WTC11 (cell line): ENCODE data around the gene PSMD6. TPM values are rescaled to one million over a fixed set of nuclear protein-coding genes. Genes with fewer than 3 reads are reported as not detected.

Source experiments
- ATAC-seq: fragments of 200-7000 bp; cut with Tn5 transposase; 2 replicates; pipeline ENCODE4 v1.10.0; 2021; ENCODE audit warnings: mild to moderate bottlenecking, moderate library complexity
- CTCF ChIA-PET: fragments of 300-600 bp; sonication (Branson Sonifier 250); formaldehyde crosslinking; loops from one replicate; lab custom pipeline; 2021; ENCODE audit warnings: antibody characterized with exemption; lab: Charles Lee
- POLR2A ChIA-PET: fragments of 350-600 bp; sonication (Branson Sonifier 250); formaldehyde crosslinking; loops from one replicate; lab custom pipeline; 2021; ENCODE audit warnings: antibody characterized with exemption; lab: Charles Lee
- DNase-seq: peaks from one replicate; pipeline ENCODE4 v3.0.0; 2021; ENCODE audit warnings: low spot score
- H3K27ac Mint-ChIP-seq: 2 replicates; pipeline ENCODE4 v1.8.0; 2021; ENCODE audit warnings: mixed read lengths
- H3K27me3 Mint-ChIP-seq: 2 replicates; pipeline ENCODE4 v1.8.0; 2021; ENCODE audit warnings: low read depth, mild to moderate bottlenecking, moderate library complexity, mixed read lengths
- H3K36me3 Mint-ChIP-seq: 2 replicates; pipeline ENCODE4 v1.8.0; 2021; ENCODE audit warnings: mixed read lengths
- H3K4me1 Mint-ChIP-seq: 2 replicates; pipeline ENCODE4 v1.8.0; 2022; ENCODE audit warnings: mixed read lengths
- H3K4me3 Mint-ChIP-seq: 2 replicates; pipeline ENCODE4 v1.8.0; 2021; ENCODE audit warnings: mild to moderate bottlenecking, moderate library complexity, mixed read lengths
- H3K9me3 Mint-ChIP-seq: 2 replicates; pipeline ENCODE4 v1.8.0; 2021; ENCODE audit warnings: mixed read lengths
- ATF1 ChIP-seq: sonication (generic); formaldehyde crosslinking; IDR thresholded peaks from 2 replicates; pipeline ENCODE4 v1.8.1; 2023; ENCODE audit warnings: mild to moderate bottlenecking, moderate library complexity, missing genetic modification reagents
- E2F4 ChIP-seq: sonication (generic); formaldehyde crosslinking; IDR thresholded peaks from 2 replicates; pipeline ENCODE4 v1.8.1; 2022; ENCODE audit warnings: low read depth, mild to moderate bottlenecking, moderate library complexity, missing genetic modification reagents, borderline replicate concordance
- ESRRA ChIP-seq: sonication (generic); formaldehyde crosslinking; IDR thresholded peaks from 2 replicates; pipeline ENCODE4 v1.8.1; 2022; ENCODE audit warnings: mild to moderate bottlenecking, missing genetic modification reagents, borderline replicate concordance
- ETV6 ChIP-seq: sonication (generic); formaldehyde crosslinking; IDR thresholded peaks from 2 replicates; pipeline ENCODE4 v1.8.1; 2022; ENCODE audit warnings: mild to moderate bottlenecking, missing genetic modification reagents
- FOXK1 ChIP-seq: sonication (generic); formaldehyde crosslinking; IDR thresholded peaks from 2 replicates; pipeline ENCODE4 v1.8.0; 2022; ENCODE audit warnings: mild to moderate bottlenecking, moderate library complexity, missing genetic modification reagents
- GABPB1 ChIP-seq: sonication (generic); formaldehyde crosslinking; IDR thresholded peaks from 2 replicates; pipeline ENCODE4 v1.8.1; 2023; ENCODE audit warnings: mild to moderate bottlenecking, missing genetic modification reagents
- HMGA2 ChIP-seq: fragments of 250-450 bp; sonication (Bioruptor Pico); IDR thresholded peaks from 2 replicates; pipeline ENCODE4 v1.4.0; 2021; ENCODE audit warnings: mild to moderate bottlenecking, moderate library complexity
- JAZF1 ChIP-seq: fragments of 250-450 bp; sonication (Bioruptor Pico); IDR thresholded peaks from 2 replicates; pipeline ENCODE4 v1.9.0; 2021; ENCODE audit warnings: moderate library complexity, mild to moderate bottlenecking, inconsistent platforms
- NFATC4 ChIP-seq: fragments of 250-450 bp; sonication (Bioruptor Pico); IDR thresholded peaks from 2 replicates; pipeline ENCODE4 v1.9.0; 2021; ENCODE audit warnings: mild to moderate bottlenecking
- PRRX2 ChIP-seq: fragments of 250-450 bp; sonication (Bioruptor Pico); IDR thresholded peaks from 2 replicates; pipeline ENCODE4 v1.8.0; 2021; ENCODE audit warnings: mild to moderate bottlenecking
- SOX15 ChIP-seq: fragments of 250-450 bp; sonication (Bioruptor Pico); IDR thresholded peaks from 2 replicates; pipeline ENCODE4 v1.9.0; 2021; ENCODE audit warnings: mild to moderate bottlenecking
- SP1 ChIP-seq: sonication (generic); formaldehyde crosslinking; conservative IDR thresholded peaks from 2 replicates; pipeline ENCODE4 v1.8.1; 2022; ENCODE audit warnings: missing genetic modification reagents
- TCF7 ChIP-seq: sonication (generic); formaldehyde crosslinking; IDR thresholded peaks from 2 replicates; pipeline ENCODE4 v1.8.0; 2022; ENCODE audit warnings: mild to moderate bottlenecking, low read depth, missing genetic modification reagents, moderate library complexity
- ZBTB21 ChIP-seq: sonication (generic); formaldehyde crosslinking; IDR thresholded peaks from 2 replicates; pipeline ENCODE4 v1.8.1; 2023; ENCODE audit warnings: mild to moderate bottlenecking, missing genetic modification reagents, borderline replicate concordance
- ZBTB43 ChIP-seq: sonication (generic); formaldehyde crosslinking; IDR thresholded peaks from 2 replicates; pipeline ENCODE4 v1.8.1; 2023; ENCODE audit warnings: mild to moderate bottlenecking, missing genetic modification reagents
- ZNF232 ChIP-seq: sonication (generic); formaldehyde crosslinking; IDR thresholded peaks from 2 replicates; pipeline ENCODE4 v1.8.0; 2022; ENCODE audit warnings: mild to moderate bottlenecking, missing genetic modification reagents
- ZNF396 ChIP-seq: fragments of 250-450 bp; sonication (Bioruptor Pico); IDR thresholded peaks from 2 replicates; pipeline ENCODE4 v1.8.0; 2021; ENCODE audit warnings: mild to moderate bottlenecking, moderate library complexity, borderline replicate concordance
- ZNF416 ChIP-seq: fragments of 250-450 bp; sonication (Bioruptor Pico); IDR thresholded peaks from 2 replicates; pipeline ENCODE4 v1.9.0; 2021; ENCODE audit warnings: mild to moderate bottlenecking, inconsistent platforms
- ZNF671 ChIP-seq: fragments of 250-450 bp; sonication (Bioruptor Pico); IDR thresholded peaks from 2 replicates; pipeline ENCODE4 v1.8.0; 2021; ENCODE audit warnings: mild to moderate bottlenecking
- total RNA-seq: library from RNA; stranded (reverse); gene quantifications from 3 replicates; pipeline ENCODE4 v1.2.3, GENCODE V29; 2021
- TF ChIP-seq, protein P1 (sequence below): sonication (generic); formaldehyde crosslinking; IDR thresholded peaks from 2 replicates; pipeline ENCODE4 v1.8.0; 2023; ENCODE audit warnings: missing genetic modification reagents, mild to moderate bottlenecking, borderline replicate concordance
- TF ChIP-seq, protein P2 (sequence below): sonication (generic); formaldehyde crosslinking; conservative IDR thresholded peaks from 2 replicates; pipeline ENCODE4 v1.8.1; 2023; ENCODE audit warnings: mild to moderate bottlenecking, low read depth, missing genetic modification reagents, moderate library complexity
- TF ChIP-seq, protein P3 (sequence below): fragments of 200-600 bp; IDR thresholded peaks from 2 replicates; pipeline ENCODE4 v1.8.0; 2022; ENCODE audit warnings: antibody characterized with exemption
- TF ChIP-seq, protein P4 (sequence below): sonication (generic); formaldehyde crosslinking; IDR thresholded peaks from 2 replicates; pipeline ENCODE4 v1.8.0; 2022; ENCODE audit warnings: mild to moderate bottlenecking, missing genetic modification reagents
- TF ChIP-seq, protein P5 (sequence below): fragments of 250-450 bp; sonication (Bioruptor Pico); IDR thresholded peaks from 2 replicates; pipeline ENCODE4 v2.1.2; 2022; ENCODE audit warnings: mild to moderate bottlenecking, moderate library complexity

PSMD6 gene
- total RNA-seq, 1 experiment from 2014 or later = 105 TPM

DNA sequence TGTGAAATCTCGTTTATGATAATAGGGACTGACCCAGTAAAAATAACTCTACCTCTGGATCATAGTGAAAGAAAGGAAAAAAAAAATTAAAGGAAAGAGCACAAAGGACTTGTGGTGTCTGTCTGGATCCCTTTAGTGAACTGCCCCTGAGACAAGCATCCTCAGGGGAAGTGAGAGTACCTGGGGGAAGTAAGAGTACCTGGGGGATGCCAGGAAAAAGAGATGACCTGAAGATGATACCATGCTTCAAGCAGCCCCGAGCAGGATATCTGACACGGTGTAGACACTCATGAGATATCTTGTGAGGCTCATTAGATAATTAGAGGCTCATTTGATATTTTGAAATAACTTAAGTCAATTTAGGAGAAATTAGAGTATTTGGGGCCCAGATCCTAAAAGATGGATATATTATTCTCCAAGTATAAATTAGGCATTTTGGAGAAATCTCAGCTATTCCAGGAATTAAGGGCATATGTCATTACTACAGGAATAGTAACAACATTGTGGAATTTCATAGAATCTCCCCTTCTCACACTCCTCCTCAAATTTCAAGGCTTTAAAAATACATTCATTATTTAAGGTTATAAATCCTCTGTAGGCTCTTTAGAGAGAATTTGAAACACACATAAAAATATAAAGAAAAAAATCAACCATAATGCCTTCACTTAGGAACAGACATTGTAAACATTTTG, 36.3 kb upstream of the PSMD6 start (continued):
- TF ChIP-seq E2F4 (no peak), ZNF671 (no peak)

GRCh38 chr3:64058566-64058965, 35.3 kb upstream of the PSMD6 start:
- ChIA-PET CTCF (no interaction called here), POLR2A (no interaction called here)
- peaks cover 15% of the 10 kb centered on the region for H3K4me1 Mint-ChIP-seq

DNA sequence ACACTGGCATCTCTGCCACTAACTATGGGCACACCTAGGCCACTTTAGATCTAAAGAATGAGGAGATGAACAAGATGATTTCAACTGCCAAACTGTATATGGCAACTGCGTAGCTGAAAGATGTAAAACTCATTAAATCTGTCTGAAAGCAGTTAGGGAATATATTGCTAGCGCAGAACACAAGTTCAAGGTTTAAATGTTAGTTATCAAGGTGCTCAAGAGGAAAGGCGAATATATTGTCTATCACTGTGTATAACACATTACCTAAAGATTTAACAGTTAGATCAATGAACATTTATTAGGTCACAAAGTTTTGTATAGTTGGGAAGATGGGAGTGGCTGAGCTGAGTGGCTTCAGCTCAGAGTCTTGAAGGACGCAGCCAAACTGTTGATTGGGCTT, 33.9 kb upstream of the PSMD6 start:
- ATAC-seq = no peak
- no peak overlapping the region for H3K27ac Mint-ChIP-seq
- 0 out of 2 replicates have a peak, but pooled peaks cover 3% of the 10 kb centered on the region for H3K4me1 Mint-ChIP-seq
- ChIA-PET CTCF (interaction anchor here (0.6 kb wide), 1 partner anchor 32 kb away, joined by 6 read pairs; no protein-coding TSS in a partner anchor), POLR2A (no interaction called here)
- DNase-seq = no peak
- no peak overlapping the region for H3K4me3 Mint-ChIP-seq
- no peaks in the 10 kb centered on the region for H3K36me3 Mint-ChIP-seq
- peaks cover 12% of the 10 kb centered on the region for H3K27me3 Mint-ChIP-seq
- no peaks in the 10 kb centered on the region for H3K9me3 Mint-ChIP-seq
- TF ChIP-seq, protein P1, sequence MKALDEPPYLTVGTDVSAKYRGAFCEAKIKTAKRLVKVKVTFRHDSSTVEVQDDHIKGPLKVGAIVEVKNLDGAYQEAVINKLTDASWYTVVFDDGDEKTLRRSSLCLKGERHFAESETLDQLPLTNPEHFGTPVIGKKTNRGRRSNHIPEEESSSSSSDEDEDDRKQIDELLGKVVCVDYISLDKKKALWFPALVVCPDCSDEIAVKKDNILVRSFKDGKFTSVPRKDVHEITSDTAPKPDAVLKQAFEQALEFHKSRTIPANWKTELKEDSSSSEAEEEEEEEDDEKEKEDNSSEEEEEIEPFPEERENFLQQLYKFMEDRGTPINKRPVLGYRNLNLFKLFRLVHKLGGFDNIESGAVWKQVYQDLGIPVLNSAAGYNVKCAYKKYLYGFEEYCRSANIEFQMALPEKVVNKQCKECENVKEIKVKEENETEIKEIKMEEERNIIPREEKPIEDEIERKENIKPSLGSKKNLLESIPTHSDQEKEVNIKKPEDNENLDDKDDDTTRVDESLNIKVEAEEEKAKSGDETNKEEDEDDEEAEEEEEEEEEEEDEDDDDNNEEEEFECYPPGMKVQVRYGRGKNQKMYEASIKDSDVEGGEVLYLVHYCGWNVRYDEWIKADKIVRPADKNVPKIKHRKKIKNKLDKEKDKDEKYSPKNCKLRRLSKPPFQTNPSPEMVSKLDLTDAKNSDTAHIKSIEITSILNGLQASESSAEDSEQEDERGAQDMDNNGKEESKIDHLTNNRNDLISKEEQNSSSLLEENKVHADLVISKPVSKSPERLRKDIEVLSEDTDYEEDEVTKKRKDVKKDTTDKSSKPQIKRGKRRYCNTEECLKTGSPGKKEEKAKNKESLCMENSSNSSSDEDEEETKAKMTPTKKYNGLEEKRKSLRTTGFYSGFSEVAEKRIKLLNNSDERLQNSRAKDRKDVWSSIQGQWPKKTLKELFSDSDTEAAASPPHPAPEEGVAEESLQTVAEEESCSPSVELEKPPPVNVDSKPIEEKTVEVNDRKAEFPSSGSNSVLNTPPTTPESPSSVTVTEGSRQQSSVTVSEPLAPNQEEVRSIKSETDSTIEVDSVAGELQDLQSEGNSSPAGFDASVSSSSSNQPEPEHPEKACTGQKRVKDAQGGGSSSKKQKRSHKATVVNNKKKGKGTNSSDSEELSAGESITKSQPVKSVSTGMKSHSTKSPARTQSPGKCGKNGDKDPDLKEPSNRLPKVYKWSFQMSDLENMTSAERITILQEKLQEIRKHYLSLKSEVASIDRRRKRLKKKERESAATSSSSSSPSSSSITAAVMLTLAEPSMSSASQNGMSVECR (CRISPR knock-in tag) = no peak
- TF ChIP-seq ZBTB21 (CRISPR knock-in tag) = no peak
- no peak for TF ChIP-seq ZBTB43
- no peak for TF ChIP-seq ATF1 (CRISPR knock-in tag)

More at GRCh38 chr3:64058566-64058965, 35.3 kb upstream of the PSMD6 start:
- Mint-ChIP-seq H3K36me3 (no peaks in the 10 kb centered on the region), H3K27ac (no peak overlapping the region), H3K9me3 (no peaks in the 10 kb centered on the region)
- no peak for DNase-seq
- no peak for TF ChIP-seq SOX15 (CRISPR knock-in tag)
- TF ChIP-seq ZNF416 (CRISPR knock-in tag) = no peak
- TF ChIP-seq, protein P2, sequence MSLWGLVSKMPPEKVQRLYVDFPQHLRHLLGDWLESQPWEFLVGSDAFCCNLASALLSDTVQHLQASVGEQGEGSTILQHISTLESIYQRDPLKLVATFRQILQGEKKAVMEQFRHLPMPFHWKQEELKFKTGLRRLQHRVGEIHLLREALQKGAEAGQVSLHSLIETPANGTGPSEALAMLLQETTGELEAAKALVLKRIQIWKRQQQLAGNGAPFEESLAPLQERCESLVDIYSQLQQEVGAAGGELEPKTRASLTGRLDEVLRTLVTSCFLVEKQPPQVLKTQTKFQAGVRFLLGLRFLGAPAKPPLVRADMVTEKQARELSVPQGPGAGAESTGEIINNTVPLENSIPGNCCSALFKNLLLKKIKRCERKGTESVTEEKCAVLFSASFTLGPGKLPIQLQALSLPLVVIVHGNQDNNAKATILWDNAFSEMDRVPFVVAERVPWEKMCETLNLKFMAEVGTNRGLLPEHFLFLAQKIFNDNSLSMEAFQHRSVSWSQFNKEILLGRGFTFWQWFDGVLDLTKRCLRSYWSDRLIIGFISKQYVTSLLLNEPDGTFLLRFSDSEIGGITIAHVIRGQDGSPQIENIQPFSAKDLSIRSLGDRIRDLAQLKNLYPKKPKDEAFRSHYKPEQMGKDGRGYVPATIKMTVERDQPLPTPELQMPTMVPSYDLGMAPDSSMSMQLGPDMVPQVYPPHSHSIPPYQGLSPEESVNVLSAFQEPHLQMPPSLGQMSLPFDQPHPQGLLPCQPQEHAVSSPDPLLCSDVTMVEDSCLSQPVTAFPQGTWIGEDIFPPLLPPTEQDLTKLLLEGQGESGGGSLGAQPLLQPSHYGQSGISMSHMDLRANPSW (CRISPR knock-in tag) = no peak
- TF ChIP-seq GABPB1 (CRISPR knock-in tag) = no peak
- TF ChIP-seq TCF7 = no peak
- TF ChIP-seq, protein P3, sequence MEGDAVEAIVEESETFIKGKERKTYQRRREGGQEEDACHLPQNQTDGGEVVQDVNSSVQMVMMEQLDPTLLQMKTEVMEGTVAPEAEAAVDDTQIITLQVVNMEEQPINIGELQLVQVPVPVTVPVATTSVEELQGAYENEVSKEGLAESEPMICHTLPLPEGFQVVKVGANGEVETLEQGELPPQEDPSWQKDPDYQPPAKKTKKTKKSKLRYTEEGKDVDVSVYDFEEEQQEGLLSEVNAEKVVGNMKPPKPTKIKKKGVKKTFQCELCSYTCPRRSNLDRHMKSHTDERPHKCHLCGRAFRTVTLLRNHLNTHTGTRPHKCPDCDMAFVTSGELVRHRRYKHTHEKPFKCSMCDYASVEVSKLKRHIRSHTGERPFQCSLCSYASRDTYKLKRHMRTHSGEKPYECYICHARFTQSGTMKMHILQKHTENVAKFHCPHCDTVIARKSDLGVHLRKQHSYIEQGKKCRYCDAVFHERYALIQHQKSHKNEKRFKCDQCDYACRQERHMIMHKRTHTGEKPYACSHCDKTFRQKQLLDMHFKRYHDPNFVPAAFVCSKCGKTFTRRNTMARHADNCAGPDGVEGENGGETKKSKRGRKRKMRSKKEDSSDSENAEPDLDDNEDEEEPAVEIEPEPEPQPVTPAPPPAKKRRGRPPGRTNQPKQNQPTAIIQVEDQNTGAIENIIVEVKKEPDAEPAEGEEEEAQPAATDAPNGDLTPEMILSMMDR = no peak
- TF ChIP-seq ZNF232 (CRISPR knock-in tag) = no peak
- TF ChIP-seq SP1 (CRISPR knock-in tag) = no peak
- TF ChIP-seq, protein P4, sequence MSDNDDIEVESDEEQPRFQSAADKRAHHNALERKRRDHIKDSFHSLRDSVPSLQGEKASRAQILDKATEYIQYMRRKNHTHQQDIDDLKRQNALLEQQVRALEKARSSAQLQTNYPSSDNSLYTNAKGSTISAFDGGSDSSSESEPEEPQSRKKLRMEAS = no peak
- TF ChIP-seq JAZF1 = no peak
- TF ChIP-seq FOXK1 (CRISPR knock-in tag) = no peak
- no peak for TF ChIP-seq PRRX2 (CRISPR knock-in tag)
- TF ChIP-seq NFATC4 = no peak
- TF ChIP-seq HMGA2 (CRISPR knock-in tag) = no peak
- TF ChIP-seq ZNF396 (CRISPR knock-in tag) = no peak
- no peak for TF ChIP-seq ETV6 (CRISPR knock-in tag)
- TF ChIP-seq, protein P5, sequence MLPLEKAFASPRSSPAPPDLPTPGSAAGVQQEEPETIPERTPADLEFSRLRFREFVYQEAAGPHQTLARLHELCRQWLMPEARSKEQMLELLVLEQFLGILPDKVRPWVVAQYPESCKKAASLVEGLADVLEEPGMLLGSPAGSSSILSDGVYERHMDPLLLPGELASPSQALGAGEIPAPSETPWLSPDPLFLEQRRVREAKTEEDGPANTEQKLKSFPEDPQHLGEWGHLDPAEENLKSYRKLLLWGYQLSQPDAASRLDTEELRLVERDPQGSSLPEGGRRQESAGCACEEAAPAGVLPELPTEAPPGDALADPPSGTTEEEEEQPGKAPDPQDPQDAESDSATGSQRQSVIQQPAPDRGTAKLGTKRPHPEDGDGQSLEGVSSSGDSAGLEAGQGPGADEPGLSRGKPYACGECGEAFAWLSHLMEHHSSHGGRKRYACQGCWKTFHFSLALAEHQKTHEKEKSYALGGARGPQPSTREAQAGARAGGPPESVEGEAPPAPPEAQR = no peak
- no peak for TF ChIP-seq ESRRA (CRISPR knock-in tag)
- TF ChIP-seq, all 79 proteins: peak for 0
- H3K27me3 Mint-ChIP-seq = peaks cover 25% of the 10 kb centered on the region
- no peak overlapping the region for H3K4me3 Mint-ChIP-seq
- no peak for ATAC-seq
